ENCODE measurements around the gene TNN.

TNN gene

GRCh38 chr1:175173531-175173930 lies 105.9 kb downstream of the TNN start:
- no peak overlapping the region for H3K27ac ChIP-seq
- no peak overlapping the region for H3K4me3 ChIP-seq
- TF ChIP-seq CTCF (IDR thresholded peaks at IDR 0.05): no peak
- DNase-seq (ENCODE audit: low spot score): no peak

- DNase-seq (ENCODE audit: low spot score): no peak
- no peak overlapping the region for H3K27ac ChIP-seq
- TF ChIP-seq CTCF (IDR thresholded peaks at IDR 0.05): no peak
- H3K4me3 ChIP-seq: no peak overlapping the region
Measured at GRCh38 chr1:175174309-175175102, 106.9 kb downstream of the TNN start.

- no peak for TF ChIP-seq CTCF (IDR thresholded peaks at IDR 0.05)
- H3K27ac ChIP-seq: no peak overlapping the region
- DNase-seq (ENCODE audit: low spot score): no peak
Measured at GRCh38 chr1:175176246-175176645, 108.6 kb downstream of the TNN start.

GRCh38 chr1:175178056-175178455 lies 110.4 kb downstream of the TNN start:
- no peak for DNase-seq (ENCODE audit: low spot score)
- TF ChIP-seq CTCF (IDR thresholded peaks at IDR 0.05): no peak
- Histone ChIP-seq H3K27ac (no peak overlapping the region), H3K4me3 (no peak overlapping the region)

More at GRCh38 chr1:175176246-175176645, 108.6 kb downstream of the TNN start:
- H3K4me3 ChIP-seq: no peak overlapping the region

- Histone ChIP-seq H3K4me3 (no peak overlapping the region), H3K27ac (no peak overlapping the region)
- no peak for TF ChIP-seq CTCF (IDR thresholded peaks at IDR 0.05)
- DNase-seq (ENCODE audit: low spot score): no peak
Measured at GRCh38 chr1:175178456-175178855, 110.8 kb downstream of the TNN start.

- DNase-seq (ENCODE audit: low spot score): no peak
- Histone ChIP-seq H3K4me3 (no peak overlapping the region), H3K27ac (no peak overlapping the region)
- TF ChIP-seq CTCF (IDR thresholded peaks at IDR 0.05): no peak
Measured at GRCh38 chr1:175179837-175180590, 112.4 kb downstream of the TNN start.
